Measurements from ENCODE around the gene CLEC16A.

The CLEC16A gene

DNA sequence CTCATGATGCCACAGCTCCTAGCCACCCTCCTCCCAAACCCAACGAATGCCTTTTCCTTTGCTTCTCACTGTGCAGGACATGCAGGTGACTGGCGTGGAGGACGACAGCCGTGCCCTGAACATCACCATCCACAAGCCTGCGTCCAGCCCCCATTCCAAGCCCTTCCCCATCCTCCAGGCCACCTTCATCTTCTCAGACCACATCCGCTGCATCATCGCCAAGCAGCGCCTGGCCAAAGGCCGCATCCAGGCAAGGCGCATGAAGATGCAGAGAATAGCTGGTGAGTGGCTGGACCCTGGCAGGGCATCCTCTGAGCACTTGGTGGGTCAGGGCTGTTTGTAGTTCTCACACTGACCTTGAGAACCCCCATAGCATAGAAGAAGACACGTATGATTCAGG lies 179.3 kb downstream of the CLEC16A start:
- H3K27ac ChIP-seq (ENCODE audit: low read length): no peak overlapping the region
- H3K27me3 ChIP-seq (ENCODE audit: low read depth, low read length): no peaks in the 10 kb centered on the region
- peaks cover 7 to 10% of the 10 kb centered on the region in 2 donors for H3K4me1 ChIP-seq (ENCODE audit: control insufficient read depth in 1 of 2, insufficient read depth in 2 of 2, low read length in 2 of 2)
- no peaks in the 10 kb centered on the region for H3K9me3 ChIP-seq (ENCODE audit: control insufficient read depth in 1 of 2, low read length in 2 of 2)
- no peak overlapping the region for H3K4me3 ChIP-seq (ENCODE audit: low read depth in 1 of 2, low read length in 2 of 2)
- peaks cover 22 to 44% of the 10 kb centered on the region in 2 donors for H3K36me3 ChIP-seq (ENCODE audit: control insufficient read depth in 1 of 2, insufficient read depth in 2 of 2, low read length in 2 of 2)

DNA sequence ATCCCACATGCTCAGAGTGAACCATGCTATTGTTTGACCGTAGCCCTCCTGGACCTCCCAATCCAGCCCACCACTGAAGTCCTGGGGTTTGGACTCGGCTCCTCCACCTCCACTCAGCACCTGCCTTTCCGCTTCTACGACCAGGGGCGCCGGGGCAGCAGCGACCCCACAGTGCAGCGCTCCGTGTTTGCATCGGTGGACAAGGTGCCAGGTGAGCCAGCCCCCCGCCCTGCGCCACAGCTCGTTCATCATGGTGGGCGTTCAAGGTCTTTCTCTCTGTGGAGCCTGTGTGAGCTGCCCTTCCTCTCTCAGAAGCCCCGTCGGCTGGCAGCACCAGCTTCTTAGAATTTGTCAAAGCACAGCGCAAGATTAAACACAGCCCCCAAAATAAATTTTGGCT lies 181.6 kb downstream of the CLEC16A start:
- Histone ChIP-seq H3K9me3 (ENCODE audit: control insufficient read depth in 1 of 2, low read length in 2 of 2) (no peaks in the 10 kb centered on the region), H3K4me1 (ENCODE audit: control insufficient read depth in 1 of 2, insufficient read depth in 2 of 2, low read length in 2 of 2) (peaks cover 8 to 22% of the 10 kb centered on the region in 2 donors), H3K36me3 (ENCODE audit: control insufficient read depth in 1 of 2, insufficient read depth in 2 of 2, low read length in 2 of 2) (peaks cover 17 to 41% of the 10 kb centered on the region in 2 donors), H3K4me3 (ENCODE audit: low read depth in 1 of 2, low read length in 2 of 2) (no peak overlapping the region), H3K27me3 (ENCODE audit: low read depth, low read length) (no peaks in the 10 kb centered on the region), H3K27ac (ENCODE audit: low read length) (no peak overlapping the region)

DNA sequence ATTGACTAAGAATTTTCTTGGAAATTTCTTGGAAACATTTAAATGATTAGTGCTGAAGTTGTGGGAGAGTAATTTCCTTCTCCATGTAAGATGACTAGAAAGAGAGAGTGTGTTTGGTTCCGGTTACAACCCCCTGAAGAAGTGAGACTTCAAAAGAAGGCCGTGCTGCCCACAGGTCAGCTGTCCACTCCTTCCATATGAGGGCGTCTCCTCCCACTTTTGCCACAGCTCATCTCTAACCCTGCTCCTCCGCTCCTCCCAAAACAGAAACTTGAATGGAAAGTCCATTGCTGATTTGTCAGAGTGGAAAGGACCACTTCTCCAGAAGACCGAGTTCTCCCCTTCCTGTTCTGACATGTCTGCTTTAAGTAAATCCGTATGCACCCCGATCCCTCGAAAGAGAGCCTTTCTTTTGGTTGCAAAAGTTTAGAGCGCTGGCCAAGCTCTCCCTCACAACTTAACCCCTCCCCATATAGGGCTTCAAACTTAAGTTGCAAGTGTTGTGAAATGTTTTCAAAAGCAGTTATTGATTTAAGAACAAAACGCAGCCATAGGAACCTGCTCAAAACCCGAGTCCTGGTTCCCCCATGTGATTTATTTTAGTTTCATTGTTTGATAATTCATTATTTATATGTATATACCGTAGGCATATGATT lies 182.2 kb downstream of the CLEC16A start:
- Histone ChIP-seq H3K4me1 (ENCODE audit: control insufficient read depth in 1 of 2, insufficient read depth in 2 of 2, low read length in 2 of 2) (peaks cover 8 to 25% of the 10 kb centered on the region in 2 donors), H3K27ac (ENCODE audit: low read length) (no peak overlapping the region), H3K9me3 (ENCODE audit: control insufficient read depth in 1 of 2, low read length in 2 of 2) (no peaks in the 10 kb centered on the region), H3K36me3 (ENCODE audit: control insufficient read depth in 1 of 2, insufficient read depth in 2 of 2, low read length in 2 of 2) (peaks cover 13 to 38% of the 10 kb centered on the region in 2 donors), H3K4me3 (ENCODE audit: low read depth in 1 of 2, low read length in 2 of 2) (no peak overlapping the region), H3K27me3 (ENCODE audit: low read depth, low read length) (no peaks in the 10 kb centered on the region)

DNA sequence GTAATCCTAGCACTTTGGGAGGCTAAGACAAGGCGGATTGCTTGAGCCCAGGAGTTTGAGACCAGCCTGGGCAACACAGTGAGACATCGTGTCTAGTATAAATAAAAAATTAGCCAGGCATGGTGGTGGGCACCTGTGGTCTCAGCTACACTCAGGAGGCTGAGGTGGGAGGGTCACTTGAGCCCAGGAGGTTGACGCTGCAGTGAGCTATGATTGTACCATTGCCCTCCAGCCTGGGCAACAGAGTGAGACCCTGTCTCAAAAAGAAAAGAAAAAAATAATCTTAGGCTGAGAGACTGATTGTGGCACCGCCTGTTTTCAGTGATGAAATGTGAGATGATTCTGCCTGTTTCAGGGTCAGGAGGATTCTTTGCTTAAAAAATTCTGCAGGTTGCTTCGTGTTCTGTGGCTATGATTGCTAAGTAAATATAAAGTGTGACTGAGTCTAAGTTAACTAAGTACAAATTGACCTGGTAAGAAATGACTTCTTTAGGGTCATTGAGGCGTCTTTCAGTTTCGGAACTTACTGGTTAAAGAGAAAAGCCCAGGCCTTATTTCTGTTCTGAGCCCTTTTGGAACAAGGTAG lies 183.3 kb downstream of the CLEC16A start:
- Histone ChIP-seq H3K27ac (ENCODE audit: low read length) (no peak overlapping the region), H3K4me3 (ENCODE audit: low read depth in 1 of 2, low read length in 2 of 2) (no peak overlapping the region), H3K27me3 (ENCODE audit: low read depth, low read length) (no peaks in the 10 kb centered on the region), H3K36me3 (ENCODE audit: control insufficient read depth in 1 of 2, insufficient read depth in 2 of 2, low read length in 2 of 2) (peaks cover 13 to 30% of the 10 kb centered on the region in 2 donors), H3K4me1 (ENCODE audit: control insufficient read depth in 1 of 2, insufficient read depth in 2 of 2, low read length in 2 of 2) (peaks cover 8 to 34% of the 10 kb centered on the region in 2 donors), H3K9me3 (ENCODE audit: control insufficient read depth in 1 of 2, low read length in 2 of 2) (no peaks in the 10 kb centered on the region)

- no peak overlapping the region for H3K4me3 ChIP-seq (ENCODE audit: low read depth in 1 of 2, low read length in 2 of 2)
- no peaks in the 10 kb centered on the region for H3K27me3 ChIP-seq (ENCODE audit: low read depth, low read length)
- no peaks in the 10 kb centered on the region for H3K9me3 ChIP-seq (ENCODE audit: control insufficient read depth in 1 of 2, low read length in 2 of 2)
- peaks cover 8 to 42% of the 10 kb centered on the region in 2 donors for H3K4me1 ChIP-seq (ENCODE audit: control insufficient read depth in 1 of 2, insufficient read depth in 2 of 2, low read length in 2 of 2)
- H3K27ac ChIP-seq (ENCODE audit: low read length): peak overlapping the region; percentile 43
- peaks cover 9 to 30% of the 10 kb centered on the region in 2 donors for H3K36me3 ChIP-seq (ENCODE audit: control insufficient read depth in 1 of 2, insufficient read depth in 2 of 2, low read length in 2 of 2)
Measured at GRCh38 chr16:11128211-11129141, 184.1 kb downstream of the CLEC16A start.

DNA sequence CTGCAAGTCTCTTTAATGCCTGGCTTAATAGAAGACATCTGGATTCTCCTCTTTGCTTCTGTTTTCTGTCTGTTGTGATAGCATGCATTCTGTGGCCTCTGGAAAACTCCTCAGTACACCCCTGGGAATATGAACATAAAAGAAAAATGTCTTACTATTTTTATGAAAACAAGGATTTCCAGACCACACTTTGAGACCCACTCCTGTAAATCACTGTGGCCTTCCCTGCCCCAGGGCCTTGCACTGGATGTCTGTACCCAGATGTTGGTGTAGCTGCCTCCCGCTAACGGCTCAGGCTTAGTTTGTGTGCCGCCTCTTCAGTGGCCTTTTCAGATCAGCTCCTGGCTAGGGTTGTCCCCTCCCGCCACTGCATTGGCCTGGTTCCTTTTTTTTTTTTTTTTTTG lies 185.0 kb downstream of the CLEC16A start:
- H3K36me3 ChIP-seq (ENCODE audit: control insufficient read depth in 1 of 2, insufficient read depth in 2 of 2, low read length in 2 of 2): peaks cover under 1 to 21% of the 10 kb centered on the region in 2 donors
- H3K4me1 ChIP-seq (ENCODE audit: control insufficient read depth in 1 of 2, insufficient read depth in 2 of 2, low read length in 2 of 2): peaks cover 8 to 42% of the 10 kb centered on the region in 2 donors
- H3K27me3 ChIP-seq (ENCODE audit: low read depth, low read length): no peaks in the 10 kb centered on the region
- H3K4me3 ChIP-seq (ENCODE audit: low read depth in 1 of 2, low read length in 2 of 2): no peak overlapping the region
- no peaks in the 10 kb centered on the region for H3K9me3 ChIP-seq (ENCODE audit: control insufficient read depth in 1 of 2, low read length in 2 of 2)
- no peak overlapping the region for H3K27ac ChIP-seq (ENCODE audit: low read length)

DNA sequence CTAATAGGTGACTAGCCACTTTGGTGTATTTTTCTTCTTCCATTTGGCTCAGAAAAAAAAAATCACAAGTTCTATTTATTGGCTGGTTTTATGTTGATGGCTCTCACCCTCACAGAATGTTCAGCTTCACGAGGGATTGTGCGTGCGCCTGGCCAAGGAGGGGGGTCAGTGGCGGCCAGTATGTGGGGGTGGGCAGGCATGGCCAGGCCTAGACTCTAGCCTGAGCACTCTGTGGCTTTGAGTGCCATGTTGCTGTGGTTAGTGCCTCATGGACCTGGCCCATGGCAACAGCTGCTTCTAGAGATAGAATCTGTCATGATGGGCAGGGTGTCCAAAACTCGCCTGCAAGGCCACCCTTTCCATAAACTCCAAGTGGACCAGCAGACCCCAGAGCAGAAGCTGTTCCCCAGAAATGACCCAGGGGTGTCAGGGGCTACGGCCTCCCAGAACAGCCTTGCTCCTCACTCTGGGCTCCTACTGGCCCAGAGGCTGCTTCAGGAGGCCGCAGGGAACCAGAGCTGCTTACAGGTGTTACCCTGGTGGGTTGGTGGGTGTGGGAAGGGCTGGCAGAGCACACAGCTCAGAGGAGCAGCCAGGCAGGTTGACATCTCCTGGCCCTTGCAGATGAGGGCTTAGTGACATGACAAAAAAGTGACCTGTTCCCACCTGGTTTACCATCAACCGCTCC lies 186.8 kb downstream of the CLEC16A start:
- peaks cover 8 to 42% of the 10 kb centered on the region in 2 donors for H3K4me1 ChIP-seq (ENCODE audit: control insufficient read depth in 1 of 2, insufficient read depth in 2 of 2, low read length in 2 of 2)
- peaks cover 0 to 14% of the 10 kb centered on the region in 2 donors for H3K36me3 ChIP-seq (ENCODE audit: control insufficient read depth in 1 of 2, insufficient read depth in 2 of 2, low read length in 2 of 2)
- H3K9me3 ChIP-seq (ENCODE audit: control insufficient read depth in 1 of 2, low read length in 2 of 2): no peaks in the 10 kb centered on the region
- no peak overlapping the region for H3K27ac ChIP-seq (ENCODE audit: low read length)
- no peak overlapping the region for H3K4me3 ChIP-seq (ENCODE audit: low read depth in 1 of 2, low read length in 2 of 2)
- H3K27me3 ChIP-seq (ENCODE audit: low read depth, low read length): no peaks in the 10 kb centered on the region

DNA sequence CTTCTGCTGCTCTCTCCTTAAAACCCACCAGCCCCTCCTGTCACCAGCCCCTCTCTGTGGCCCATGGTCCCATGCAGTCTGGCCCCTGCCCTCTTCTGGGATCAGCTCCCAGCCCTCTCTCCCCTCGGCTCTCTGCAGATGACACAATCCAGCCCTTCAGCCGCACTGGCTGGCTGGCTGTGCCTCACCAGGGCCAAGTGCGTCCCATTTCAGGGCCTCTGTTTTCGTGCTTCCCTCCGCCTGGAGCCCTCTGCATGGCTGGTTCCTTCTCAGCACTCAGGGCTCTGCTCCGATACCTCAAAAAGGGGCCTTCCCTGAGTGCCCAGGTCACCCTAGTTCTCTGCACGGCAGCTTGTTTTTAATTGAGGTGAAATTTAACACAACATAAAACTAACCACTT lies 187.3 kb downstream of the CLEC16A start:
- no peaks in the 10 kb centered on the region for H3K9me3 ChIP-seq (ENCODE audit: control insufficient read depth in 1 of 2, low read length in 2 of 2)
- H3K27ac ChIP-seq (ENCODE audit: low read length): no peak overlapping the region

DNA sequence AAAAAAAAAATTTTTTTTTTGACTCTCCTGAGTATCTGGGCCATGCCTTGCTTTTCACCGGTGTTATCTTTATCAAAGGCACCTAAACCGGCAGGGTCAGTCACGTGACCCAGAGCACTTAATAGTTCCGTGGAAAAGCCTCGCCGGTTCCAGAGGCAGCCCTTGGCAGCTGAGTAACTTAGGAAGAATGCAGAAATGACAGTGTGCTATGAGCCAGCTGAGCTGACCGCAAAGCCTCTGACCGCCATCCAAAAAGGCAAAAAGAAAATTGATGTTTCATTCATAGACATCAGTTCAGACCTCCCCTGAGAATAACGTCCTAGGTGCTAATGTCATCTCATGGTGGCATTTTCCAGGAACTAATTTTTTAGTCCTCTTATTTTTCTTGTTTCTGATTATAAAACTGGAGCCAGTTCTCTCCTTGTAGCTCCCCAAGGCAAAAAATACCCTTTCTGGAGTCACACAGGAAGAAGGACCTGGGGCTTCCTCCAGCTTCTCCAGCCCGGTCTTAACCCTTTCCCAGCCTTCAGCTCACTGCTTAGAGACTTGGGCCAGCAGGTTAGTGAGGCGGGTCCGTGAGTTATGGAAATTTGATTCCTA lies 189.1 kb downstream of the CLEC16A start:
- Histone ChIP-seq H3K27ac (ENCODE audit: low read length) (peak overlapping the region; percentile 17), H3K27me3 (ENCODE audit: low read depth, low read length) (no peaks in the 10 kb centered on the region), H3K36me3 (ENCODE audit: control insufficient read depth in 1 of 2, insufficient read depth in 2 of 2, low read length in 2 of 2) (peaks cover 0 to 9% of the 10 kb centered on the region in 2 donors), H3K4me1 (ENCODE audit: control insufficient read depth in 1 of 2, insufficient read depth in 2 of 2, low read length in 2 of 2) (peaks cover 3 to 34% of the 10 kb centered on the region in 2 donors), H3K9me3 (ENCODE audit: control insufficient read depth in 1 of 2, low read length in 2 of 2) (no peaks in the 10 kb centered on the region), H3K4me3 (ENCODE audit: low read depth in 1 of 2, low read length in 2 of 2) (no peak overlapping the region)

More for the DNA sequence above, 187.3 kb downstream of the CLEC16A start:
- Histone ChIP-seq H3K27me3 (ENCODE audit: low read depth, low read length) (no peaks in the 10 kb centered on the region), H3K4me3 (ENCODE audit: low read depth in 1 of 2, low read length in 2 of 2) (no peak overlapping the region), H3K4me1 (ENCODE audit: control insufficient read depth in 1 of 2, insufficient read depth in 2 of 2, low read length in 2 of 2) (peaks cover 8 to 42% of the 10 kb centered on the region in 2 donors), H3K36me3 (ENCODE audit: control insufficient read depth in 1 of 2, insufficient read depth in 2 of 2, low read length in 2 of 2) (peaks cover 0 to 9% of the 10 kb centered on the region in 2 donors)

- no peak overlapping the region for H3K27ac ChIP-seq (ENCODE audit: low read length)
- no peak overlapping the region for H3K4me3 ChIP-seq (ENCODE audit: low read depth in 1 of 2, low read length in 2 of 2)
- H3K4me1 ChIP-seq (ENCODE audit: control insufficient read depth in 1 of 2, insufficient read depth in 2 of 2, low read length in 2 of 2): peaks cover 0 to 24% of the 10 kb centered on the region in 2 donors
- peaks cover 0 to 9% of the 10 kb centered on the region in 2 donors for H3K36me3 ChIP-seq (ENCODE audit: control insufficient read depth in 1 of 2, insufficient read depth in 2 of 2, low read length in 2 of 2)
- no peaks in the 10 kb centered on the region for H3K27me3 ChIP-seq (ENCODE audit: low read depth, low read length)
- H3K9me3 ChIP-seq (ENCODE audit: control insufficient read depth in 1 of 2, low read length in 2 of 2): no peaks in the 10 kb centered on the region
Measured at GRCh38 chr16:11134722-11135463, 190.5 kb downstream of the CLEC16A start.
